Measurements from ENCODE around the gene PLEKHG2. TPM values are rescaled to one million over a fixed set of nuclear protein-coding genes. Genes with fewer than 3 reads are reported as not detected.

Gene PLEKHG2
- total and polyA plus RNA-seq, 9 of the 15 experiments (the other 6 are each of a cell fraction or from before 2014, with no cell fraction given): 0.98 to 45.7 (median 9.8) TPM

GRCh38 chr19:39430675-39431593 lies 18.5 kb downstream of the PLEKHG2 start (continued):
- TF ChIP-seq REST (IDR thresholded peaks at IDR 0.05; ENCODE audit: borderline replicate concordance) (no peak), REST (CRISPR knock-in tag; IDR thresholded peaks at IDR 0.05; ENCODE audit: low read depth) (no peak), SFPQ (IDR thresholded peaks at IDR 0.05; ENCODE audit: low read depth, low read length) (no peak), ZNF444 (CRISPR knock-in tag; IDR thresholded peaks at IDR 0.05) (no peak), CHCHD3 (CRISPR knock-in tag; IDR thresholded peaks at IDR 0.05) (no peak), SUPT5H (IDR thresholded peaks at IDR 0.05) (peak; percentile 42; the same call in 1 of the 2 replicates), DEAF1 (CRISPR knock-in tag; IDR thresholded peaks at IDR 0.05) (no peak), ZNF445 (CRISPR knock-in tag; IDR thresholded peaks at IDR 0.05; ENCODE audit: low read depth) (no peak)
